KMS-11 (cell line): ENCODE results near the gene IL2.

Source experiments
- H2AFZ ChIP-seq: fragments of 200-600 bp; sonication (generic); 2 replicates; pipeline ENCODE4 v1.6.1; 2016; ENCODE audit warnings: antibody characterized with exemption, mixed run types, low read depth
- H3K27ac ChIP-seq: fragments of 200-600 bp; sonication (generic); 2 replicates; pipeline ENCODE4 v1.6.1; 2016; ENCODE audit warnings: mild to moderate bottlenecking, mixed run types
- H3K27me3 ChIP-seq: fragments of 200-600 bp; sonication (generic); 2 replicates; pipeline ENCODE4 v1.6.1; 2017; ENCODE audit warnings: mild to moderate bottlenecking, low read depth, mixed run types, moderate library complexity; ENCODE audit not compliant: insufficient read depth
- H3K36me3 ChIP-seq: fragments of 200-600 bp; sonication (generic); 2 replicates; pipeline ENCODE4 v1.6.1; 2017; ENCODE audit warnings: mild to moderate bottlenecking, mixed run types; ENCODE audit not compliant: insufficient read depth
- H3K4me1 ChIP-seq: fragments of 200-600 bp; sonication (generic); 2 replicates; pipeline ENCODE4 v1.6.1; 2016; ENCODE audit warnings: mild to moderate bottlenecking, low read depth, mixed run types; ENCODE audit not compliant: poor library complexity, severe bottlenecking
- H3K4me2 ChIP-seq: fragments of 200-600 bp; sonication (generic); 2 replicates; pipeline ENCODE4 v1.7.0; 2016; ENCODE audit warnings: mild to moderate bottlenecking, mixed run types
- H3K4me3 ChIP-seq: fragments of 200-600 bp; sonication (generic); IDR thresholded peaks from 2 replicates; pipeline ENCODE4 v1.6.1; 2017; ENCODE audit warnings: low read depth, low read length, mixed read lengths; ENCODE audit not compliant: insufficient read depth
- H3K79me2 ChIP-seq: fragments of 200-600 bp; sonication (generic); 2 replicates; pipeline ENCODE4 v1.6.1; 2016; ENCODE audit warnings: low read depth, mixed run types; ENCODE audit not compliant: insufficient read depth
- H3K9ac ChIP-seq: fragments of 200-600 bp; sonication (generic); 2 replicates; pipeline ENCODE4 v1.6.1; 2016; ENCODE audit warnings: mild to moderate bottlenecking, mixed run types
- H4K20me1 ChIP-seq: fragments of 200-600 bp; sonication (generic); 2 replicates; pipeline ENCODE4 v1.6.1; 2016; ENCODE audit warnings: mild to moderate bottlenecking, mixed run types; ENCODE audit not compliant: insufficient read depth
- CTCF ChIP-seq: fragments of 200-600 bp; sonication (generic); conservative IDR thresholded peaks from 2 replicates; pipeline ENCODE4 v1.6.1; 2017; ENCODE audit warnings: low read depth, mild to moderate bottlenecking, antibody characterized with exemption, low read length, moderate library complexity, mixed read lengths

Gene IL2

GRCh38 chr4:122456231-122457116, at the start of gene IL2:
TSS of gene IL2 (minus strand) at chr4:122456725. CDS start at chr4:122456440, 285 bp downstream.
- H3K4me2 ChIP-seq, result no peak within 1 kb of the TSS
- H2AFZ ChIP-seq, result no peak within 1 kb of the TSS

GRCh38 chr4:122503214-122503613, 46.7 kb upstream of the IL2 start:
- Histone ChIP-seq H3K4me2 (no peak overlapping the region), H3K4me3 (no peak overlapping the region), H3K27ac (no peak overlapping the region), H3K4me1 (no peaks in the 10 kb centered on the region), H3K79me2 (no peaks in the 10 kb centered on the region), H4K20me1 (no peaks in the 10 kb centered on the region), H3K36me3 (no peaks in the 10 kb centered on the region), H3K27me3 (no peaks in the 10 kb centered on the region), H2AFZ (no peak overlapping the region), H3K9ac (no peak overlapping the region)
- TF ChIP-seq CTCF, result no peak

More at GRCh38 chr4:122456231-122457116, at the start of gene IL2:
- H3K27ac ChIP-seq, result no peak within 1 kb of the TSS
- no peaks in the 10 kb centered on the region for H3K27me3 ChIP-seq
- peaks cover 32% of the 10 kb centered on the region for H3K4me1 ChIP-seq
- no peaks in the 10 kb centered on the region for H3K79me2 ChIP-seq
- H3K36me3 ChIP-seq, result no peaks in the 10 kb centered on the region
- TF ChIP-seq CTCF, result no peak
- H3K9ac ChIP-seq, result no peak within 1 kb of the TSS
- H4K20me1 ChIP-seq, result no peaks in the 10 kb centered on the region
- no peak within 1 kb of the TSS for H3K4me3 ChIP-seq

GRCh38 chr4:122500852-122501501, 44.5 kb upstream of the IL2 start:
- no peak overlapping the region for H3K9ac ChIP-seq
- H3K4me2 ChIP-seq, result no peak overlapping the region
- TF ChIP-seq CTCF, result no peak
- H3K36me3 ChIP-seq, result no peaks in the 10 kb centered on the region
- no peaks in the 10 kb centered on the region for H3K27me3 ChIP-seq
- no peak overlapping the region for H3K4me3 ChIP-seq
- no peaks in the 10 kb centered on the region for H3K4me1 ChIP-seq
- no peak overlapping the region for H2AFZ ChIP-seq
- H4K20me1 ChIP-seq, result no peaks in the 10 kb centered on the region
- H3K27ac ChIP-seq, result no peak overlapping the region
- H3K79me2 ChIP-seq, result no peaks in the 10 kb centered on the region

GRCh38 chr4:122489061-122489460, 32.5 kb upstream of the IL2 start:
- Histone ChIP-seq H3K79me2 (no peaks in the 10 kb centered on the region), H2AFZ (no peak overlapping the region), H3K27me3 (no peaks in the 10 kb centered on the region), H4K20me1 (no peaks in the 10 kb centered on the region), H3K4me1 (no peaks in the 10 kb centered on the region), H3K27ac (no peak overlapping the region), H3K4me2 (no peak overlapping the region), H3K36me3 (no peaks in the 10 kb centered on the region), H3K9ac (no peak overlapping the region), H3K4me3 (no peak overlapping the region)
- no peak for TF ChIP-seq CTCF
